ENCODE results near the gene PYGM. TPM values are rescaled to one million over a fixed set of nuclear protein-coding genes. Genes with fewer than 3 reads are reported as not detected.

The PYGM gene
- total RNA-seq, 1 experiment from 2014 or later: 6.6 TPM

DNA sequence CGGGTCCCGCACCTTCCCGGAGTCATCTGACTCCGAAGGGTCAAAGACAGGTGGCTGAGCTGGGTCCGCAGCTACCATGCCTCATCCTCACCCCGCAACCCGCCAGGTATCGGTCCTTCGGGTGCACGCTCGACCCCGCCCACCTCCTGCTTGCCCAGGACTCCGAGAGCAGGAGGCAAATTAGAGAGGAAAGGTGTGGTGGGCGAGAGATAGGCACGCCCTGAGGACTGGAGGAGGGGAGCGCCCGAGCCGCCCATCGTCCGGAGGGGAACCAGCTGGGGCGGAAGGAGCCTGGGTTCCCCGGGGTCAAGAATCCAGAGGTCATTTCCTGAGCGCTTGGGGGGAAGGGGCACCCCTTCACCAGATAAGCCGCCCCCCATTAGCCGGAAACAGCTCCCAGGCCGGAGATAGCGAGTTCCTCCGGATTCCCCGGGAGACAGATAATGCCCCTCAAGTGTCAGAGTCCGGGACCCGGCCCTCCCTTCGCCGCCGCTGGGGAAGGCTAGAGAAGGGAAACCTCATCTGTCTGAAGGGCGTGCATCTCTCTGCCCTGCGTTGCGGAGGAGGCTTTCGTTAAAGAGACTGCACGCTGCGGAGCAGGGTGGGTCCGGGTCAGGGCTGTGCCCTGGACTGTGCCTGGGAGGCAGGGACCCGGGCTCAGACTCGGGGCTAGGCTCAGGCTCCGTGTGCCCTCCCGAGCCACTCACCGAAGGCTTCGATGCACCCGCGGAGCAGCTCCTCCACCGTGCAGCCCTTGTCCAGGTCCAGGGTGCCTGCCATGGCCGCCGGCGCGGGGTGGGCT lies 17.5 kb downstream of the PYGM start:
- Mint-ChIP-seq H3K4me1 (peaks cover 39% of the 10 kb centered on the region), H3K9me3 (no peaks in the 10 kb centered on the region), H3K36me3 (0 out of 2 replicates have a peak, but pooled peaks cover 4% of the 10 kb centered on the region), H3K4me3 (peak overlapping the region; percentile 74), H3K27ac (no peak overlapping the region), H3K27me3 (ENCODE audit: low read depth) (peaks cover 37% of the 10 kb centered on the region)
- CTCF ChIA-PET: interaction anchor here (0.6 to 8.6 kb wide), 37 partner anchors 9 to 774 kb away, joined by 3 to 150 read pairs (median 6); partner anchors contain the start of genes BATF2, NRXN2, PYGM and SF1
- ATAC-seq (peak; percentile 2), DNase-seq (ENCODE audit: low spot score) (peak; percentile 54)
- TF ChIP-seq E2F4 (CRISPR knock-in tag; IDR thresholded peaks at IDR 0.05; ENCODE audit: borderline replicate concordance, low read depth): 0 out of 2 replicates have a peak, but pooled peaks have one; percentile 22
- 0 out of 2 replicates have a peak, but pooled peaks have one; percentile 60 for TF ChIP-seq TP53 (CRISPR knock-in tag; IDR thresholded peaks at IDR 0.05)
- peak; percentile 21; the same call in 1 of the 2 replicates for TF ChIP-seq ARID4B (CRISPR knock-in tag; IDR thresholded peaks at IDR 0.05; ENCODE audit: borderline replicate concordance)
- TF ChIP-seq, protein P1, sequence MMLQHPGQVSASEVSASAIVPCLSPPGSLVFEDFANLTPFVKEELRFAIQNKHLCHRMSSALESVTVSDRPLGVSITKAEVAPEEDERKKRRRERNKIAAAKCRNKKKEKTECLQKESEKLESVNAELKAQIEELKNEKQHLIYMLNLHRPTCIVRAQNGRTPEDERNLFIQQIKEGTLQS (CRISPR knock-in tag; conservative IDR thresholded peaks at IDR 0.05): no peak
- no peak for TF ChIP-seq RELA (CRISPR knock-in tag; IDR thresholded peaks at IDR 0.05; ENCODE audit: borderline replicate concordance)
- no peak for TF ChIP-seq CREM (CRISPR knock-in tag; IDR thresholded peaks at IDR 0.05)
- no peak for TF ChIP-seq NR1H2 (CRISPR knock-in tag; IDR thresholded peaks at IDR 0.05)
- TF ChIP-seq ESRRA (CRISPR knock-in tag; IDR thresholded peaks at IDR 0.05; ENCODE audit: borderline replicate concordance): no peak; the same call in 1 of the 2 replicates
- no peak; the same call in 1 of the 2 replicates for TF ChIP-seq GTF2I (CRISPR knock-in tag; conservative IDR thresholded peaks at IDR 0.05)
- no peak for TF ChIP-seq NFATC4 (CRISPR knock-in tag; IDR thresholded peaks at IDR 0.05)
- no peak for TF ChIP-seq RORB (CRISPR knock-in tag; IDR thresholded peaks at IDR 0.05)
- TF ChIP-seq, protein P2, sequence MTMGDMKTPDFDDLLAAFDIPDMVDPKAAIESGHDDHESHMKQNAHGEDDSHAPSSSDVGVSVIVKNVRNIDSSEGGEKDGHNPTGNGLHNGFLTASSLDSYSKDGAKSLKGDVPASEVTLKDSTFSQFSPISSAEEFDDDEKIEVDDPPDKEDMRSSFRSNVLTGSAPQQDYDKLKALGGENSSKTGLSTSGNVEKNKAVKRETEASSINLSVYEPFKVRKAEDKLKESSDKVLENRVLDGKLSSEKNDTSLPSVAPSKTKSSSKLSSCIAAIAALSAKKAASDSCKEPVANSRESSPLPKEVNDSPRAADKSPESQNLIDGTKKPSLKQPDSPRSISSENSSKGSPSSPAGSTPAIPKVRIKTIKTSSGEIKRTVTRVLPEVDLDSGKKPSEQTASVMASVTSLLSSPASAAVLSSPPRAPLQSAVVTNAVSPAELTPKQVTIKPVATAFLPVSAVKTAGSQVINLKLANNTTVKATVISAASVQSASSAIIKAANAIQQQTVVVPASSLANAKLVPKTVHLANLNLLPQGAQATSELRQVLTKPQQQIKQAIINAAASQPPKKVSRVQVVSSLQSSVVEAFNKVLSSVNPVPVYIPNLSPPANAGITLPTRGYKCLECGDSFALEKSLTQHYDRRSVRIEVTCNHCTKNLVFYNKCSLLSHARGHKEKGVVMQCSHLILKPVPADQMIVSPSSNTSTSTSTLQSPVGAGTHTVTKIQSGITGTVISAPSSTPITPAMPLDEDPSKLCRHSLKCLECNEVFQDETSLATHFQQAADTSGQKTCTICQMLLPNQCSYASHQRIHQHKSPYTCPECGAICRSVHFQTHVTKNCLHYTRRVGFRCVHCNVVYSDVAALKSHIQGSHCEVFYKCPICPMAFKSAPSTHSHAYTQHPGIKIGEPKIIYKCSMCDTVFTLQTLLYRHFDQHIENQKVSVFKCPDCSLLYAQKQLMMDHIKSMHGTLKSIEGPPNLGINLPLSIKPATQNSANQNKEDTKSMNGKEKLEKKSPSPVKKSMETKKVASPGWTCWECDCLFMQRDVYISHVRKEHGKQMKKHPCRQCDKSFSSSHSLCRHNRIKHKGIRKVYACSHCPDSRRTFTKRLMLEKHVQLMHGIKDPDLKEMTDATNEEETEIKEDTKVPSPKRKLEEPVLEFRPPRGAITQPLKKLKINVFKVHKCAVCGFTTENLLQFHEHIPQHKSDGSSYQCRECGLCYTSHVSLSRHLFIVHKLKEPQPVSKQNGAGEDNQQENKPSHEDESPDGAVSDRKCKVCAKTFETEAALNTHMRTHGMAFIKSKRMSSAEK (CRISPR knock-in tag; IDR thresholded peaks at IDR 0.05; ENCODE audit: borderline replicate concordance): no peak
- TF ChIP-seq PRRX2 (CRISPR knock-in tag; IDR thresholded peaks at IDR 0.05): no peak
- no peak for TF ChIP-seq ZNF317 (CRISPR knock-in tag; IDR thresholded peaks at IDR 0.05; ENCODE audit: borderline replicate concordance, low read depth)
- TF ChIP-seq FOXP1 (CRISPR knock-in tag; IDR thresholded peaks at IDR 0.05; ENCODE audit: borderline replicate concordance): 0 out of 2 replicates have a peak, but pooled peaks have one; percentile 19
- peak; percentile 40; the same call in 1 of the 2 replicates for TF ChIP-seq TEAD1 (CRISPR knock-in tag; IDR thresholded peaks at IDR 0.05)
- peak; percentile 58; the same call in 1 of the 2 replicates for TF ChIP-seq MAX (CRISPR knock-in tag; IDR thresholded peaks at IDR 0.05)
- TF ChIP-seq, protein P3, sequence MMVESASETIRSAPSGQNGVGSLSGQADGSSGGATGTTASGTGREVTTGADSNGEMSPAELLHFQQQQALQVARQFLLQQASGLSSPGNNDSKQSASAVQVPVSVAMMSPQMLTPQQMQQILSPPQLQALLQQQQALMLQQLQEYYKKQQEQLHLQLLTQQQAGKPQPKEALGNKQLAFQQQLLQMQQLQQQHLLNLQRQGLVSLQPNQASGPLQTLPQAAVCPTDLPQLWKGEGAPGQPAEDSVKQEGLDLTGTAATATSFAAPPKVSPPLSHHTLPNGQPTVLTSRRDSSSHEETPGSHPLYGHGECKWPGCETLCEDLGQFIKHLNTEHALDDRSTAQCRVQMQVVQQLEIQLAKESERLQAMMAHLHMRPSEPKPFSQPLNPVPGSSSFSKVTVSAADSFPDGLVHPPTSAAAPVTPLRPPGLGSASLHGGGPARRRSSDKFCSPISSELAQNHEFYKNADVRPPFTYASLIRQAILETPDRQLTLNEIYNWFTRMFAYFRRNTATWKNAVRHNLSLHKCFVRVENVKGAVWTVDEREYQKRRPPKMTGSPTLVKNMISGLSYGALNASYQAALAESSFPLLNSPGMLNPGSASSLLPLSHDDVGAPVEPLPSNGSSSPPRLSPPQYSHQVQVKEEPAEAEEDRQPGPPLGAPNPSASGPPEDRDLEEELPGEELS (CRISPR knock-in tag; IDR thresholded peaks at IDR 0.05): no peak
- peak; percentile 17; the same call in 1 of the 2 replicates for TF ChIP-seq SMAD4 (CRISPR knock-in tag; IDR thresholded peaks at IDR 0.05)
- TF ChIP-seq KAT7 (CRISPR knock-in tag; IDR thresholded peaks at IDR 0.05; ENCODE audit: borderline replicate concordance): no peak
- POLR2A ChIA-PET: interaction anchor here (1.0 to 1.5 kb wide), 4 partner anchors 18 to 36 kb away, joined by 3 to 6 read pairs (median 4); partner anchors contain the start of genes PYGM and SF1
